Spleen (tissue), 11 donors: Measurements from ENCODE around the gene TXN2. TPM values are rescaled to one million over a fixed set of nuclear protein-coding genes. Genes with fewer than 3 reads are reported as not detected.
A peak's percentile ranks its signal among the peaks of the same experiment; 100 is the strongest.

Experiments used
- DNase-seq: peaks from one replicate; pipeline ENCODE4 v3.0.0-alpha.2; 2020
- H3K27ac ChIP-seq, 8 donors: fragments of 200-600 bp; sonication (generic) in 7 of 8; 1 replicate in 4 of 8; 2 replicates in 4 of 8; pipeline versions ENCODE4 v1.5.0 to v1.8.0; 2016 to 2021; ENCODE audit warnings: inconsistent platforms in 4 of 8, mild to moderate bottlenecking in 4 of 8, moderate library complexity in 1 of 8
- H3K27me3 ChIP-seq, 7 donors: fragments of 200-600 bp; sonication (generic) in 6 of 7; replicated peaks in 1 of 7; 1 replicate in 4 of 7; 2 replicates in 3 of 7; pipeline versions ENCODE4 v1.5.0 to v1.8.0; 2016 to 2021; ENCODE audit warnings: inconsistent platforms in 3 of 7, mild to moderate bottlenecking in 1 of 7
- H3K36me3 ChIP-seq, 6 donors: fragments of 200-600 bp; sonication (generic) in 5 of 6; 1 replicate in 4 of 6; 2 replicates in 2 of 6; pipeline versions ENCODE4 v1.5.0 to v1.8.0; 2016 to 2021; ENCODE audit warnings: inconsistent platforms in 2 of 6
- H3K4me1 ChIP-seq, 6 donors: fragments of 200-600 bp; sonication (generic) in 5 of 6; 1 replicate in 3 of 6; 2 replicates in 3 of 6; pipeline versions ENCODE4 v1.5.0 to v1.8.0; 2016 to 2021; ENCODE audit warnings: inconsistent platforms in 3 of 6
- H3K4me3 ChIP-seq, 8 donors: fragments of 200-600 bp; sonication (generic) in 7 of 8; 1 replicate in 4 of 8; 2 replicates in 4 of 8; pipeline versions ENCODE4 v1.5.0 to v1.8.0; 2016 to 2021; ENCODE audit warnings: inconsistent platforms in 4 of 8, mild to moderate bottlenecking in 4 of 8, moderate library complexity in 2 of 8
- H3K9me3 ChIP-seq, 8 donors: fragments of 200-600 bp; sonication (generic) in 7 of 8; 1 replicate in 4 of 8; 2 replicates in 4 of 8; pipeline versions ENCODE4 v1.5.0 to v1.8.0; 2016 to 2021; ENCODE audit warnings: inconsistent platforms in 4 of 8
- CTCF ChIP-seq, 11 experiments: fragments of 200-600 bp in 7 of 11; fragments of 450-650 bp in 4 of 11; sonication (generic) in 4 of 11; IDR thresholded peaks in 8 of 11; conservative IDR thresholded peaks in 3 of 11; 1 replicate in 7 of 11; 2 replicates in 4 of 11; pipeline versions ENCODE4 v1.4.0 to v1.8.0; 2016 to 2021; ENCODE audit warnings: antibody characterized with exemption in 11 of 11, inconsistent platforms in 4 of 11, mild to moderate bottlenecking in 1 of 11
- POLR2A ChIP-seq, 3 donors: fragments of 450-650 bp; IDR thresholded peaks; one replicate each; pipeline ENCODE4 v1.5.1; 2017; ENCODE audit warnings: antibody characterized with exemption in 3 of 3, mild to moderate bottlenecking in 1 of 3
- POLR2AphosphoS5 ChIP-seq, 3 donors: sonication (generic); formaldehyde crosslinking; IDR thresholded peaks; one replicate each; pipeline ENCODE4 v1.5.1; 2017; ENCODE audit warnings: antibody characterized with exemption in 3 of 3
- WGBS, 5 donors: extraction: QIAGEN DNeasy Blood & Tissue Kit in 3 of 5; methylation state at CpG; one replicate each; pipeline versions ENCODE4 v1.1.5 to v1.1.7; 2013 to 2018; 5-methylcytosine and 5-hydroxymethylcytosine counted together
- intact Hi-C: fragments of 100-400 bp; cut with DNase I; formaldehyde crosslinking; loops from one replicate; pipeline ENCODE4 v1.15.0; 2023; ENCODE audit warnings: low total_unique reads
- polyA plus RNA-seq, 3 donors: library from polyadenylated mRNA; stranded (reverse); fragments of 200-250 nt; gene quantifications; one replicate each; pipeline ENCODE4 v1.2.1, GENCODE V29; 2013
- total RNA-seq, 7 donors: library from RNA; depleted of rRNA in 3 of 7; stranded (reverse); fragments of >200 nt in 3 of 7; fragmentation: NEBNext Ultra II Directional in 4 of 7; extraction: Animal tissue kit (Norgen Biotek cat#: 25700) in 4 of 7; gene quantifications; one replicate each; pipeline versions ENCODE4 v1.1.0 to v1.2.1, GENCODE V29; 2016 to 2021
- donor health status: healthy with polysubstance abuse.
- donor health status: DM: no; HTN: no; CAD: no; lungs with moderate emphysema.
- donor health status: DM: no; HTN: no; CAD: no.
- donor health status: Bipolar disorder and iron deficiency.
- donor health status: healthy.
- donor health status: DM: no; HTN: no; CAD: no.
- donor health status: DM: yes; HTN: yes; CAD: no.

Gene TXN2
- total and polyA plus RNA-seq, 10 donors: 52.6 to 105 (median 68.7) TPM

- Histone ChIP-seq H3K27me3 (no peaks in the 10 kb centered on the region), H3K36me3 (peaks cover 0 to 42% (median 27%) of the 10 kb centered on the region in 6 donors), H3K27ac (peak overlapping the region; percentile 3 to 88 (median 84)), H3K9me3 (no peaks in the 10 kb centered on the region), H3K4me3 (peak overlapping the region in 5 of 8 donors; percentile 63 to 90 (median 67)), H3K4me1 (peaks cover 10 to 50% (median 21%) of the 10 kb centered on the region in 6 donors)
- no peak for TF ChIP-seq CTCF (IDR thresholded peaks at IDR 0.05 in 8 of 11, conservative IDR thresholded peaks at IDR 0.05 in 3 of 11)
- no peak for TF ChIP-seq POLR2AphosphoS5 (IDR thresholded peaks at IDR 0.05)
- TF ChIP-seq POLR2A (IDR thresholded peaks at IDR 0.05): no peak
- no peak for DNase-seq
- intact Hi-C loops: no loop called here
- 81 to 92% (median 83%) methylated on average over 6 of the region's 6 CpGs for WGBS, 5 donors
Observed at GRCh38 chr22:36507518-36508010, 26.1 kb upstream of the TXN2 start.

GRCh38 chr22:36506637-36507517 is 25.4 kb upstream of the TXN2 start, which contains the start of gene FOXRED2:
Gene FOXRED2, minus strand, starts transcription at chr22:36507040. Its CDS starts 618 bp downstream, at chr22:36506422.
- Histone ChIP-seq H3K4me3 (peak within 1 kb of the TSS; percentile 45 to 90 (median 68)), H3K27ac (peak within 1 kb of the TSS; percentile 3 to 88 (median 84)), H3K9me3 (no peaks in the 10 kb centered on the region), H3K36me3 (peaks cover 0 to 35% (median 20%) of the 10 kb centered on the region in 6 donors), H3K27me3 (no peaks in the 10 kb centered on the region), H3K4me1 (peaks cover 10 to 50% (median 21%) of the 10 kb centered on the region in 6 donors)
- peak; percentile 96 for DNase-seq
- TF ChIP-seq POLR2A (IDR thresholded peaks at IDR 0.05): peak in 1 of 3 donors; percentile 59
- TF ChIP-seq CTCF (IDR thresholded peaks at IDR 0.05 in 8 of 11, conservative IDR thresholded peaks at IDR 0.05 in 3 of 11): no peak
- TF ChIP-seq POLR2AphosphoS5 (IDR thresholded peaks at IDR 0.05): peak; percentile 89 to 93 (median 90)
- intact Hi-C loops: no loop called here
- 6 to 10% (median 8%) methylated on average over 51 to 75 of the region's 75 CpGs for WGBS, 5 donors

- Histone ChIP-seq H3K36me3 (peaks cover 0 to 29% (median 12%) of the 10 kb centered on the region in 6 donors), H3K4me1 (peaks cover 10 to 45% (median 21%) of the 10 kb centered on the region in 6 donors), H3K4me3 (peak overlapping the region in 7 of 8 donors; percentile 63 to 90 (median 70)), H3K9me3 (no peaks in the 10 kb centered on the region), H3K27ac (peak overlapping the region in 7 of 8 donors; percentile 3 to 88 (median 84)), H3K27me3 (no peaks in the 10 kb centered on the region)
- intact Hi-C loops: no loop called here
- TF ChIP-seq POLR2A (IDR thresholded peaks at IDR 0.05) (no peak), POLR2AphosphoS5 (IDR thresholded peaks at IDR 0.05) (no peak), CTCF (IDR thresholded peaks at IDR 0.05 in 8 of 11, conservative IDR thresholded peaks at IDR 0.05 in 3 of 11) (no peak)
- peak; percentile 80 for DNase-seq
- WGBS, 5 donors: 95 to 97% (median 96%) methylated on average over 46 to 60 of the region's 60 CpGs
Observed at GRCh38 chr22:36505998-36506635, 24.7 kb upstream of the TXN2 start.
